NCI-H510A treated with DMSO at 0.1 percent for 48 hours (cell line): ENCODE results near the gene EVC2.

Source experiments
- DNase-seq: peaks from one replicate; lab custom pipeline; 2025; lab: John Stamatoyannopoulos, UW

Gene EVC2

DNA sequence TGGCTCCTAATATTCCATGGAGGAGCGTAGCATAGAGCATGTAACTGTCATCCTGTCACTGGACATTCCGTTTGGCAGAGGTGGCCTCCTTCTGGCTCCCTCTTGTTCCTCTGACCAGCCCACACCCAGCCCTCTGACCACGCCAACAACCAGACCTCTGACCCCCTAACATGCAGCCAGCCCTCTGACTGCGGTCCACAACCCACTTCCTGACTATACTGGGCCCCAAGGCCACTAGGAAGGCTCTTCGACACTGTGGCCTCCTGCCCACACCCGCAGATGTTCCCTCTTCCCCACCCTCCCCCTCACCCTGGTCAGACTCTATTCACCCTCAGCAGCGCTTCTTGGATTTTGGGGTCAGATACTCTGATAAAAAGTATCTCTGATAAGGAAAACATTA is 141.4 kb downstream of the EVC2 start:
- no peak for DNase-seq

DNA sequence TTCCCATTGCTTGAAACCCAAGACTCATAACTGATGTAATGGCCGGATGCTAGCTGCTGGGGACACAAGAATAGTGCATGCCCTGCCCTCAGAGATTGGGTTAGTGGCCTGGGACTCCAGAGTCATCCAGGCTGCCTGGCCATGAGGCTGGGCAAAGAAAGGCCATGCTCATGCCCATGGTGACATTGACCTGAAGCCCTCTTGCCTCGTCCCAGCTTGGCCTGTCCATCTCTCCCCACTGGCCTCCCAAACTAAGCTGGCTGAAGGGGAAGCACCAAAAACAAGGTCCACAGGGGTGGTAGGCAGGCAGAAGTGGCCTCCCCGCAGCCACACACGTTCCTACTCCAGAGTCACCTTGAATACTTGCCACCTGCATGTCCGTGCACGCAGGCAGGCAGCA is 141.8 kb downstream of the EVC2 start:
- no peak for DNase-seq

DNA sequence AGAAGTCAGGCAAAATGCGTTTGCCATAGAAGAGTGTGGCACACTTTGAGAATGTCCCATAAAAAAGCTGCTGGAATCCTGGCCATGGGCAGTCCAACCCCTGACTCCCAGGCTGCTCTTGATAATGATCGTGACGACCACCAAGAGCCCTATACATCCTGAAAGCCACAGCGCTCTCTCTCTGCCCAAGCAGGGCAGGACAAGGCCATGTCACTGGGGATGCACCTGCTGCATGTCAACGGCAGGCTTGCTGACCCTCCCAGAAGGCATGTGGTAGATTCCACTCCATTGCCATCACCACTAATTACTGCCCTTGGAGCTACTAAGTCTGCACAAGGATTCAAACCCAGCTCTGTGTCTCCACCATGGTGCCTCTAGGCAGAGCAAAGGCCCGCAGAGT is 144.5 kb downstream of the EVC2 start:
- DNase-seq = no peak

DNA sequence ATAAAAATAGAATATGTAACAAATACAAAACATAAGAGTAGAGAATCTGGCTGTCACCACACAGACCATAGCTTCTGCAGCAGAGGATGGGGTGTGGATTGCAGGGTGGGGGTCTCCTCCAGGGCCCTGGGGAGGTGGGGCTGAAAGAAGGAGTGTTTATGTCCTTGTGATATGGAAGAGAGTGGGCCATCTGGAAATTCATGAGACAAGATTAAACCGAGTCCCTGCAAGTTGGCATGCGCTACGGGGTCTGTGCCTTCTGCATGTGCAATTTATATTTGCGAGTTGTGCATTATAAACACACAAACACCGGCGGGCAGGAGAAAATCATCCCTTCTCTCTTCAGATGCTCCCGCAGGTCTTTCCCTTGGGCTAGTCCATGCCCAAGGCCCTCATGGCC is 145.9 kb downstream of the EVC2 start:
- no peak for DNase-seq

DNA sequence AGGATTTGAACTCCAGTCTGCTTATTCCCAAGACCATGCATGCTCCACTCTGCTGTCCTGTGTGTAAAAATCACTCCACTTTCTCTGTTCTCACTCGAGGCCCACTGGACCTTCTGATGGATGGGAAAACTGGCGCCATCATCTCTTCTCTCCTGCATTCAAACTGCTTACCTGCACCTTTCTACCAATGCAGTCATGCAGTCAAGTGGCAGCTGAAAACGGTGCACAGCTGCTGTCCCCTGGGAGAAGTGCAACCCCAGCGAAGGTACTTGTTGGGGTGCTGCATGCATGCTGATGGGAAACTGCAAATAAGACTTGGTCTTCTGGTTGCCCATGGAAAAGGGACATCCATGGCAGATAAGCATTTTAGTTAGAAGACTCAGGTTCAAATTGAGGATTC is 147.1 kb downstream of the EVC2 start:
- no peak for DNase-seq

DNA sequence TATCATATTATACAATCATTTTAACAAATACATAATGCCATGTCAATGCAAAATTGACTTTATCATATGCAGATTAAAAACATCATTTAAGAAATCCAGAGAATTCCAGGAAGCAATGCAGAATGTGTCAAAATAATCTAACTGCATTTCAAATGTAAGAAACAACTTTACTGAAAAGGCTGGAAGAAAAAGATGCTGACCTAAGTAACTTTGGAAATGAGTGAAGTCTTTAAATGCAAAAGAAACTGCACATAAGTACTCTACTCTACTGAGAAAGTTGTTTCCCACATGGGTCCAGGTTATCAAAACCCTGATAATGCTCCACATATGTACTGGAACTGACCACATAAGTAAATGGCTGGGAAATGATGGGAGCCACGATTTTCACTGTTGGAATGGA is 149.9 kb downstream of the EVC2 start:
- no peak for DNase-seq

DNA sequence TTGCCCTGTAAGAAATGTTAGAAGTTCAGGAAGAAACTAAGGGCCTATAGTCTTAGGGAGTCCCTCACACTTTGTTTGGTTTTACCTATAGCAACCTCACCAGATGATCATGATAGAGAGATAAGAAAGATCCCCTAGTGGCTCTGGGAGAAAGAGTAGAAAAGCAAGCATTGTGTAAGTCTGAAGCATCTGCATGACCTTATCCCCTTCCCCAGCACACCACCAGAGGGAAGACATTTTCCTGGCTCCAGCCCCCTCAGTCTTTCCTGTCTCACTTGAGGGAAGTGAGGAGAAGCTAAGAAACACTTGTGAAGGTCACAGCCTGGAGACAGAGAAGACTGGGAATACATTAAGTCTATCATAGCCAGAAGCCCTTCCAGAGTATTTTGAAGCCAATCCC is 154.0 kb downstream of the EVC2 start:
- no peak for DNase-seq

DNA sequence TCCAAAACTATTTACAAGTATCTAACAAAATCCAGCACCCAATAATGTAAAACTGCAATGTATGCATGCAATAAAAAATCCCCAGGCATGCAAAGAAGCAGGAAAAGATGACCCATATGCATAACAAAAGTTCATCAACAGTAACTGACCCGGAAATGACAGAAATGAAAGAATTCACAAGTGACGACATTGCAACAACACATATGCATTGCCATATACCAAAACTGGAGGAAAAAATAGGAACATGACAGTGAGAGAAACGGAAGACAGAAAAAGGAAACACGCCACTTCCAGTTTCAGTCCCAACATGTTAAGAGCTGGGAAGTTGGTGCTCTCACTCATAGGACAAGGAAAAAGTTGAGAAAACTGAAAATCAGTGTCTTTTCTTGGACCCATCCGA is 154.6 kb downstream of the EVC2 start:
- no peak for DNase-seq

DNA sequence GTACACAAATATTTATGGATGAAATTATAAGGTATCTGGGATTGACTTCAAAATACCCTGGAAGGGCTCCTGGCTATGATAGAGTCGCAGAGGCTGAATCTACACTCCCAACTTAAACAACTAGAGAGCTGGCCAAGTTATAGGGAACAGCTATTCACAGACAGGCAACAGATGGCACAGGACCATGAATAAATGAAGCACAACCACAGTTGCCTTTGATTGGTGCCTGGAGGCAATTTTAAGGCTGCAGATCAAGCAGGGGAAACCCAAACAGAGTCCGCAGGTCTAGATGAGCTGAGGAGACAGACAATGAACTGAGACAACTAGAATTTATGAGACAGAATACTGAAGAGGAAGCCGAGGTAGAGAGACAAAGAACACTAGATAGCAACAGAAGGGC is 155.9 kb downstream of the EVC2 start:
- DNase-seq = no peak

DNA sequence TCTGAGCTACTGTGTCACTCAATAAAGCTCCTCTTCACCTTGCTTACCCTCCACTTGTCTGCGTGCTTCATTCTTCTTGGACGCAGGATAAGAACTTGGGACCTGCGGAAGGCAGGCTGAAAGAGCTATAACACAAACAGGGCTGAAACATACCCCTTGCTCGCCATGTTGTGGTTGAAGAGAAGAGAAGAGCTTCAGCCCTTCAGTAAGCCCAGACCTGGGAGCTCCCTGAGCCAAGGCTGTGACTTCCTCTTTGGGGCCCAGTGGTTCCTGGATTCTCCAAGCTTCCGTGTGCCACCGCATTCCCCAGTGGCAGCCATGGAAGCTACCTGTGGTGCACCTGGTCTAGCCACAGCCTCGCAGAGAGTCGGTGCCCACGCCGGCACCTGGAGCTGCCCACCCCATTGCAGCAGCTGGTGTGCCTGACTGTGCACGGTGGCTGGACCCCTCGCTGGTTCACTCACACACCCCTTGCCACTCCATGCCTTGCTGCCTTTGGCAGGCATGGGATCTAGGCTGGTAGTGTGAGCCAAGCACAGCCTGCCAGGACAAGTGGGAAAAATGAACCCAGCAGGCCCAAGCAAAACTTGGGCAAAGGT is 160.6 kb downstream of the EVC2 start:
- no peak for DNase-seq

DNA sequence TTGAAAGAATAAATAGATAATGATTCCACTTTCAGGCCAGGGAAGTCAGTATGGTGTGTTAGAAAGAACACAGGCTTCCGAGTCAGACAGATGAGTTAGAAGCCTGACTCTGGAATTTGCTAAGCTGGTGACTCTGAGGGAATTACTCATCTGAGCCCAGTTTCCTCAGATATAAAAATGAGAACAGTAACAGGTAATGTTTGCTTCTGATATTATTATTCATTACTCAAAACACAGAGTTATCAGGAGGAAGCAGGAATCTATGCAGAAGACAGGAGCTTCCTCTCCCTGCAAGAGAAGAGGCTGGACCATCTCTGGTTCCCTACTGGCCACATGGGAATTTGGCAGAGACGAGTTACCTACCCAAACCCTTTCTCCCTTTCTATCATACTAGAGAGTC is 163.1 kb downstream of the EVC2 start:
- no peak for DNase-seq

DNA sequence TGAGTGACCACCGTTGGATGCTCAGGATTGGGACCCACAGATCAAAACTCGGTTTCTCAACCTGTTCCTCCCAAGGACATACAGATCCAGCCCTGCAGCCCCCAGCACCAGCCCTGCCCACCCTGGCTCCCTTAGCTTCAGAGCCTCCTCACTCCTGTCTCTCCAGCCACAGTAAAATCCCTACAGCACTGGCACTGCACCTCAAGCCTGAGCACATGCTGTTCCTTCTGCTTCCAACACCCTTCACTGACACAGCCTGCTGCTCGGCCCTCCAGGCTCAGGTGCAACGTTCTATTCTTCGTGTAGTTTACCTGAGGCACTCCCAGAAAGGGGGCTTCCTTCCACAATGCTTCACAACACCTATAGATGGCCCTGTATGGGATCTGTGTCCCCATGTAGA is 163.6 kb downstream of the EVC2 start:
- no peak for DNase-seq

DNA sequence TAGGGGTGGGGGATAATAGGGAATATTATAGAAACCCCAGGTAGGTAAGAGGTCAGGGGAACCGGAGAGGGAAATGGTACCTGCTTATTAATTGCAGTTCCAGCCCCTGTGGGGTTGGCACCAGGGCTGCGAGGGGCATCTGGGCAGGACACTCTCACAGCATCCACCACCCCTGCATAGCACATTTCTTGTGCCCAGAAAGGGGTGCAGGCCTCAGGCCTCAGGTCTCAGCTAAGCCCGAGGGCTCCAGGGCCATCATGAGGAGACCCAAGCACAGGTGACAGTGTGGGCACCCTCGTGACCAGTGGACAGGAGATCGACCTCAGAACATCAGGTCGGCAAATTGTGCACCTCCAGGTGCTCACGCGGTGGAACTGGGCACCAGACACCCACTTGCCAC is 164.7 kb downstream of the EVC2 start:
- no peak for DNase-seq

DNA sequence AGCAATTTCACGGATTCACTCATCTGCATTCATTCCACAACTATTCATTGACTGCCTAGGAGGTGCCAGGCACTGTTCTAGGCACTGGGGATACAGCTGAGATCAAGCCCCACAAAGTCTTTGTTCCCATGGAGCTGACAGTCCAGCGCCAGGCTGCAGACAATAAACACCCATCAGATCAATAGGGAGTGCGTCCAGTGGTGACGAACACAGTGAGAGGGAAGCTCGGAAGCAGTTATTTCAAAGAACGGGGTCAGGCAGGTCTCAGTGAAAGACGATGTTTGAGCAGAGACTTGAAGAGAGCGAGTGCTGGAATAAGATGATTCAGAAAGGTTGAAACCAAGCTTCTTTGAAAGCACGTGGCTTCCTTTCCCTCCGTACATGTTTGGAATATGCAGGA is 167.2 kb downstream of the EVC2 start:
- no peak for DNase-seq

DNA sequence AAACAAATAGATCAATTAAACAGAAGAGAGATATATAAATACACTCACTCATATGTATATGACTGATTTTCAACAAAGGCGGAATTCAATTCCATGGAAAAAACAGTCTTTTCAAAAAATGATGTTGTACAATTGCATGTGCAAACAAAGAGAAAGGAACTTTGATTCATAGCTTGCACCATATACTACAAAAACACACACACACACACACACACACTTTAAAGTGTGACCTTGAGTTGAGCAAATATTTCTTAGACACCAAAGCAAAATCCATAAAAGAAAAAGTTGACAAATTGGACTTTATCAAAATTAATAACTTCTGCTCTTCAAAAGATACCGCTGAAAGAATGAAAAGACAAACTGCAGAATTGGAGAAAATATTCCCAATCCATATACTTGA is 168.8 kb downstream of the EVC2 start:
- no peak for DNase-seq

DNA sequence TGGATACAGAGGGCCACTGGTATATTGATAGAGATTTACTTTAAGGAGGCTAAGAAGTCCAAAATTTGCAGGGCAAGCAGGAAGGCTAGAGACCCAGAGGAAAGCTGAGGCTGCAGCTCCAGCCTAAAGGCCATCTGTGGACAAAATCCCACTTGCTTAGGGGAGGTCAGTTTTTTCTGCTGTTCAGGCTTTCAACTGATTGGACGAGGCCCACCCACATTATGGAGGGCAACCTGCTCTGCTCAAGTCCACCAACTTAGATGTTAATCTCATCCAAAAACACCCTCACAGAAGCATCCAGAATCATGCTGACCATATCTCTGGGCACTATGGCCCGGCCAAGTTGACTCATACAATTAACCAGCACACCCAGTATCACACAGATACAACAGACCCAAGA is 176.3 kb downstream of the EVC2 start:
- no peak for DNase-seq

DNA sequence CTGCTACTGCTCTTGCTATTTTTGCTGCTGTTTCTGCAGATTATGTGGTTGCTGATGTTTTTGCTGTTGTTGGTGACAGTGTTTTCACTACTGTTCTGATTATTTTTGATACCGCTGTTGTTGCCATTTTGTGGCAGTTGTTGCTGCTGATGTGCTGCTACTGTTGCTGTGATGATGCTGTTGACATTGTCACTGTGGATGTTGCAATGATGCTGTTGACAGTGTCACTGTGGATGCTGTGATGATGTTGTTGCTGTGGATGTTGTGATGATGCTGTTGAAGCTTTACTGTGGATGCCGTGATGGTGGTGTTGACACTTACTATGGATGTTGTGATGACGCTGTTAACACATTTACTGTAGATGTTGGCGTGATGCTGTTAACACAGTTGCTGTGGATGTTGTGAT is 180.3 kb downstream of the EVC2 start:
- no peak for DNase-seq

DNA sequence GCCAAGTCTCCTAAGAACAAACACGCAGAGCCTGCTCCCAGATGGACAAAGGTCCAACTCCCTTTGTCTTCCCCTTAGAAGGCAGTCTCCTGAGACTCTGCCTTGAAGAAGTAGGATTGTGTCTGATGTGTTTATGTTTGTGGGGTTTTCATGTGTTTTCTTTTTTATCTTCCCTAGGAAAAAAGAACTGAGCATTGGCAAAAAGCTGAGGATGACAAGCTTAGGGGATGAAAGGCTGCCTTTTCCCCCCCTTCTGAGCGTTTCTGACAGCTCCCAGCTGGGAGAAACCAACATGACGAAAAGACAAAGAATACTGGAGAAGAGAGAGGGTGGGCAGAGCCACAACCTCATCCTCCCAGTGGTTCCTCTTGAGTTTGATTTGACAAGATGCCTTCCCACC is 181.1 kb downstream of the EVC2 start:
- DNase-seq = no peak

DNA sequence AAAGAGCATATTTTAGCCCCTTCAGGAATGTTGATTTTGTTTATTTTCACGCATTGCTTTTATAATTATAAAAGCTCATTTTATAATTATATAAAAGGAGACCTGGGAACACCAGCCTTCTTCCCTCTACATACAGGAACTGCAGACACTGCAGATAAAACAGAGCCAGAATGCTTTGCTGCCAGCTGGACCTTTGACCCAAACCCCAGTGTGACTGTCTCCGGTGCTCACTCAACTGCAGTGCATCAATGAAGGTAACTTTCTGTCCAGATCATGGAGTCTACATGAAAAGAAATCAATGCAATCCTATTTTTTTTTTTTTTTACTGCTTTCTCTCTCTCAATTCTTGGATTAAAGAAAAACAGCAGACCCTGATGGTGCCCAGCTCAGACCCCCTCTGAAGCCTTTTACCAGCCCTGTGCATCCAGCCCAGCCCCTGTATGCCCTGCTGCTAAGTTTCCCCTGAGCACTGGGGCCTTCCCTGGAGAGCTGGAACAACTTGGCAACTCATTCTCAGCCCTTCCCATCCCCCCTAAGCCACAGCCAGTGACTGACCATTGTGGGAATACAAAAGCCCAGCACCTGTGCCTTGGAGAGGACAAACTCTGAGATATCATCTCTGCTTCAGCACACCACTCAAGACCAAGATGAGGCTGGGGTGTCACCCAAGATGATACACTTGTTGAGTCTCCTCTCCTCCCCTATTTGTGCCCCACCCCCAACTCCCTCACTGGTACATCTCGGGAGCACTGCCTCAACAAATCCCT is 182.1 kb downstream of the EVC2 start:
- DNase-seq = no peak

DNA sequence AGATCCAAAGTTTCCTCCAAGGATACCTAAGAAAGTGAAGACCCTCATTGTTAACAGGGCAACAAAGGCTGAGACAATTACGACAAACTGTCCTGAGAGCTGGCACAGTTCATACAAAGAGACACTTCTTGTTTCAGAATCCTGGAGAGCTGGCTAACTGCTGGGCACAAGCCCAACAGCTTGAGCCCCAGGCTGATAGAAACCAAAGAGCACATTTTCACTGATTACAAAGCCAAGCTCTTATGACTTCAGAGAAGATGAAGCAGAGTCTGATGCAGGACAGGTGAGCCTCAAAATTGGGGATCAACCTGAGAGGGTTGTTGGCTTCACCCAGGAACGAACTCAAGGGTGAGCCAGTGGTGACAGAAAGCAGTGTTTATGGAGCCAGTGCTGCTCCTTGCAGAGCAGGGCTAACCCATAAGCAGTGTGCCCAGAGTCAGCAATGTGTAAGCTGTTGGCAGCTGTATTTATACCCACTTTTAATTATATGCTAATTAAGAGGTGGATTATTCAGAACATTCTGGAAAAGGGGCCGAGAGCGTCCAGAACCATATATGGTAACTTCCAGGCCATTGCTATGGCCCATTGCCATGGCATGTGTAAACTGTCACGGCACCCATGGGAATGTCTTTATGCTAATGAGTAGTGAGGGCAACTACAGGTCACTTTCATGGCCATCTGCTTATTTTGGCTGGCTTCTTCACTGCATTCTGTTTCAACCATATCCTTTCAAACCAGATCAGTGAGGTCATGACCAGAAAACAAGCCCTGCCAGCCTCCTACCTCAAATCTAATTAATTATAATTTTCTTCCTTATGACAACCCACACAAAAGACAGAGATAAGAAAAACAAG is 183.7 kb downstream of the EVC2 start:
- DNase-seq = no peak

DNA sequence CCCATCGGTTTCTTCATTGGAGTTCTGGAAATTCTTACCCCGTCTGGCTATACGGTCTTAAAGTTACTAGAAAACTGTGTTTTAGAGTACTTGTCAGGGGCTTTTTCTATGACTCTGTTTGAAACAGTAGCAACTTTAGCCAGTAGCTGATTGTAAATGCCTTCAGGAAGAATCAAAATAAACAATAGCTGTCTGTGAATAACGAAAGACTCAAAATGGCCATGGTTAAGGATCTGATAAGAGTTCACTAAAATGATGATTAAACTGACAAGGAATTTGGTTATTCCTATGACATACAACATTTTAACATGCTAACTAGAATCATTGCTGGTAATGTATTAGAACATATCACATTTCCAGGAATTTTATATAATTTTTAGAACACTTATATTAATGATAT is 191.0 kb downstream of the EVC2 start:
- no peak for DNase-seq

DNA sequence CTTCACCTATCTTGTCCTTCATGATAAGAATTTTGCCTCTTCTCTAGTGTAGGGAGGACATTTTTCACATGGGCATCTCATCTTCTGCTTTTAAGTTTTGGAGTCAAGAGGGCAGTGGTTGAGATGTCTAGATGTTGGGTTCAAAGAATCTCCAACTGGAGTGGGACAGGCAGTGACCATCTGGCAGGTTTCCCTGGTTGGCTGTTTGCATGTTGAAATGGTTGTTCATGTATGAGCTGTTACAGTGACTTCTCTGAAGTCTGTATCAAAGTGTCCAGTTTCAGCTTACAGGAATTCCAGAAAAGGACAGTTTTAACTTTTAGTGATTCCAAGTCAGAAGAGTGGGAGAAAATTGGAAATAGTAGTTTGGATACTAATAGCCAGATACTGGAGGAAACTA is 192.7 kb downstream of the EVC2 start:
- DNase-seq = no peak
